Peyer's patch (tissue), 4 donors: ENCODE measurements around the gene PLIN3. TPM values are rescaled to one million over a fixed set of nuclear protein-coding genes. Genes with fewer than 3 reads are reported as not detected.

Source experiments
- DNase-seq, 3 donors: peaks; one replicate each; pipeline ENCODE4 v3.0.0-alpha.2; 2017 to 2019
- H3K27ac ChIP-seq, 4 donors: fragments of 200-600 bp; sonication (generic); one replicate each; pipeline ENCODE4 v1.5.1; 2016 to 2019
- H3K27me3 ChIP-seq, 2 donors: fragments of 200-600 bp; sonication (generic); one replicate each; pipeline ENCODE4 v1.5.1; 2019
- H3K36me3 ChIP-seq, 3 donors: fragments of 200-600 bp; sonication (generic); one replicate each; pipeline ENCODE4 v1.5.1; 2016 to 2019
- H3K4me1 ChIP-seq, 4 donors: fragments of 200-600 bp; sonication (generic); one replicate each; pipeline ENCODE4 v1.5.1; 2016 to 2019
- H3K4me3 ChIP-seq, 4 donors: fragments of 200-600 bp; sonication (generic); 1 replicate in 3 of 4; 2 replicates in 1 of 4; pipeline ENCODE4 v1.5.1; 2016 to 2019; ENCODE audit warnings: mild to moderate bottlenecking in 1 of 4
- H3K9me3 ChIP-seq, 4 donors: fragments of 200-600 bp; sonication (generic); one replicate each; pipeline ENCODE4 v1.5.1; 2016 to 2019; ENCODE audit warnings: mild to moderate bottlenecking in 1 of 4
- CTCF ChIP-seq, 6 experiments: fragments of 450-650 bp in 4 of 6; fragments of 200-600 bp in 2 of 6; sonication (generic) in 1 of 6; IDR thresholded peaks; one replicate each; pipeline ENCODE4 v1.5.1; 2017 to 2019; ENCODE audit warnings: antibody characterized with exemption in 6 of 6, mild to moderate bottlenecking in 3 of 6, moderate library complexity in 1 of 6
- POLR2A ChIP-seq, 2 donors: fragments of 450-650 bp; IDR thresholded peaks; one replicate each; pipeline ENCODE4 v1.5.1; 2017; ENCODE audit warnings: antibody characterized with exemption in 2 of 2, mild to moderate bottlenecking in 2 of 2, moderate library complexity in 2 of 2
- total RNA-seq, 4 donors: library from RNA; depleted of rRNA; stranded (reverse); fragments of >200 nt; gene quantifications; one replicate each; pipeline ENCODE4 v1.1.0, GENCODE V29; 2016

The PLIN3 gene
- total RNA-seq, 4 donors from 2014 or later = 22.3 to 150 (median 108) TPM

- no peaks in the 10 kb centered on the region for H3K9me3 ChIP-seq
- no peaks in the 10 kb centered on the region for H3K27me3 ChIP-seq
- peak; percentile 53 to 77 (median 68) for DNase-seq
- H3K36me3 ChIP-seq = no peaks in the 10 kb centered on the region
- H3K4me3 ChIP-seq = peak overlapping the region; percentile 4 to 79 (median 58)
- peaks cover 0 to 45% (median 24%) of the 10 kb centered on the region in 4 donors for H3K4me1 ChIP-seq
- TF ChIP-seq POLR2A (IDR thresholded peaks at IDR 0.05) (no peak), CTCF (IDR thresholded peaks at IDR 0.05) (peak; percentile 32 to 72 (median 60))
- peak overlapping the region in 3 of 4 donors; percentile 3 to 62 (median 36) for H3K27ac ChIP-seq
These were observed 44.6 kb upstream of the PLIN3 start for GRCh38 chr19:4911786-4912672.

GRCh38 chr19:4911314-4911713, 43.8 kb upstream of the PLIN3 start:
- peak overlapping the region in 3 of 4 donors; percentile 3 to 62 (median 36) for H3K27ac ChIP-seq
- H3K4me1 ChIP-seq = peaks cover 0 to 45% (median 24%) of the 10 kb centered on the region in 4 donors
- H3K9me3 ChIP-seq = no peaks in the 10 kb centered on the region
- H3K27me3 ChIP-seq = no peaks in the 10 kb centered on the region
- peak overlapping the region; percentile 4 to 97 (median 78) for H3K4me3 ChIP-seq
- TF ChIP-seq CTCF (IDR thresholded peaks at IDR 0.05) (no peak), POLR2A (IDR thresholded peaks at IDR 0.05) (no peak)
- no peak for DNase-seq
- H3K36me3 ChIP-seq = no peaks in the 10 kb centered on the region

GRCh38 chr19:4910594-4911281, 43.3 kb upstream of the PLIN3 start:
- Histone ChIP-seq H3K4me1 (peaks cover 0 to 45% (median 24%) of the 10 kb centered on the region in 4 donors), H3K36me3 (no peaks in the 10 kb centered on the region), H3K4me3 (peak overlapping the region; percentile 77 to 97 (median 80)), H3K9me3 (no peaks in the 10 kb centered on the region), H3K27me3 (no peaks in the 10 kb centered on the region), H3K27ac (peak overlapping the region in 1 of 4 donors; percentile 62)
- DNase-seq = peak in 2 of 3 donors; percentile 41 to 62
- TF ChIP-seq CTCF (IDR thresholded peaks at IDR 0.05) (no peak), POLR2A (IDR thresholded peaks at IDR 0.05) (no peak)

- DNase-seq = peak; percentile 94 to 97 (median 95)
- no peaks in the 10 kb centered on the region for H3K27me3 ChIP-seq
- H3K9me3 ChIP-seq = no peaks in the 10 kb centered on the region
- peak overlapping the region; percentile 77 to 97 (median 80) for H3K4me3 ChIP-seq
- peak overlapping the region in 2 of 4 donors; percentile 27 to 36 for H3K27ac ChIP-seq
- TF ChIP-seq POLR2A (IDR thresholded peaks at IDR 0.05) (no peak), CTCF (IDR thresholded peaks at IDR 0.05) (no peak)
- no peaks in the 10 kb centered on the region for H3K36me3 ChIP-seq
- H3K4me1 ChIP-seq = peaks cover 0 to 40% (median 24%) of the 10 kb centered on the region in 4 donors
These were observed 42.6 kb upstream of the PLIN3 start for GRCh38 chr19:4909897-4910593.
